GM18861 (cell line): ENCODE measurements around the gene NOXRED1.
"Not testable (repeated sequence)": the region's sequence is repeated elsewhere in the genome, so short reads cannot be mapped to it uniquely, and the experiment has no call there.

Experiments
- ATAC-seq: cut with Tn5 transposase; IDR thresholded peaks from one replicate; pipeline ENCODE4 v1.9.1; 2021; ENCODE audit not compliant: unreplicated experiment

Gene NOXRED1

DNA sequence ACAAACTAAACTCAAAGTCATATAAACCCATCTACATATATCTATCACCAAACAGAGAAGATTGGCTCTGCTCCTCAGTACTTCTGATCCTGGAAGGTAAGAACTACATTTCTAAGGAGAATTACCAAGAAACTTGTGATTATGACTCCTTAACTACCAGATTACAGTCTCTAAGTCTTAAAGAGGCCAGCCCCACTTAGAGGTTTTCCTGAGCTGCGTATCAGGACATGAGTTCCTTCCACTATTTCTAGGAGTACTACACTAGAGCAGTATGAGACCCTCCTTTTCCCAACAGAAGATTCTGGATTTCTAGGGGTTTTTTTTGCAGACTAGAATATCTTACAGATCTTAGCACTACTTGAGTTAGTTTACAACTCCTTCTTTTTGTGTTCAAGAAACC lies at the start of gene NOXRED1:
NOXRED1 (minus strand) TSS at position 101 of the 400 bp plus-strand sequence. CDS start 634 bp downstream, outside the sequence.
- ATAC-seq, result no peak

GRCh38 chr14:77470224-77470870 lies 47.0 kb upstream of the NOXRED1 start:
- no peak for ATAC-seq

DNA sequence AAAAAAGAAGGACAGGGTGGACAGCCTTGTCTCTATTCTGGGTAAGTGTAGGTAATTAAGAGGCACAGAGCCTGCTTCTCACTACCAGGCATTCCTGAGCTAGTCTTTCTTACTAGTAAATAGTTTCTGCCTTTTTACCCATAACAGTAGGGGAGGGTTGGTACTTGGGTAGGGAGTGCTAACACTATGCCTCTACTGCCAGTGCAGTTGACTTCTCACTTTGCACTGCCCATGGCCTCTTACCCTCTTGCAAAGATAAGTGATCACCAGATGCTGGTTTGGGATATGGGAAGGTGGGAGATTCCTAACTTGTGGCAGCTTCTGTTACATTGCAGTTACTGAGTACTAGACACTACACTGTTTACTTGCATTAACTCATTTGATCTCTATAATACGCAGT lies 46.2 kb upstream of the NOXRED1 start:
- no peak for ATAC-seq

DNA sequence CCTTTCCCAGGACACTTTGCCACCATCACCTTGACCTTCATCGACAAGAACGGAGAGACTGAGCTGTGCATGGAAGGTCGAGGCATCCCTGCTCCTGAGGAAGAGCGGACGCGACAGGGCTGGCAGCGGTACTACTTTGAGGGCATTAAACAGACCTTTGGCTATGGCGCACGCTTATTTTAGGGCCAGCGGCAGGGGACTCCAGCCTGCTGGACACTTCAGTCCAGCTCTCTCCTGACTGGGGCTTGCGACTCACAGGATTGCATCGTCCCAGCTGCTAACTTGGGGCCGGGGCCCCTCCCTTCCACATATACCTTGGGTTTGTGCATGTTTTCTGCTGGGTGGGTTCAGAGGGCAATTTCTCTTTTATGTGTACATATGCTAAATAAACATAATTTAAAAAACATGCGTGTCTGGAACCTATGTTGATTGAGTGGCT lies 45.8 kb upstream of the NOXRED1 start:
- no peak for ATAC-seq

GRCh38 chr14:77467801-77468200 lies 44.5 kb upstream of the NOXRED1 start:
- ATAC-seq, result no peak

DNA sequence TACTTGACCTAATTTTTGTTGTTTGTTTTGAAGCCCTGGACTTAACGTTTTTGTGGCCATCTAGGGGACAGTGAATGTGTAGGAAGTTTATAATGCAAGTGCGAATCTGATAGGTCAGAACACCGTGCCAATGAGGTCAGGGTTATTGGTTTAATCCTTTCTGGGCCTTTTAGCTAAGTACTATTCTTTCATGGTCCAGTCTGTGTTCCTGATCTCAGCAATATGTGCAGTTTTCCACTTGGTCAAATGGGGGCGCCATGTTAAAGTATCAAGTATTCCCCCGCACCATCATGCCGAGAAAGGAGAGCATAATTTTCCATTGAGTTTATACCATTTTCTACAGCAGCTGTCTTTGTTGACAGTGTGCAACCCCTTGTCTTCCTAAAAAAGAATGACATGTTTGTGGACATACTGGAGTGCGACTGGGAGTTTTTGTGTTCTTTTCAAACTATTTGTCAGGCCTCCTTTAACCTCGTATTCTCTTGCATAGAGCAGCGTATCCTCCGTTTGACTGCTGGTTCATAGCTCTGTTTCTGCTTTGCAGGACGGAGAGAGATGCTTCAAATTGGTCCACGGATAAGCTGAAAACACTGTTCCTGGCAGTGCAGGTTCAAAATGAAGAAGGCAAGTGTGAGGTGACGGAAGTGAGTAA lies 35.9 kb upstream of the NOXRED1 start:
- ATAC-seq, result no peak

- ATAC-seq, result peak; percentile 10
Observed at GRCh38 chr14:77458249-77458950, 35.1 kb upstream of the NOXRED1 start.

- ATAC-seq, result peak; percentile 85
Observed at GRCh38 chr14:77457522-77458248, 34.4 kb upstream of the NOXRED1 start, which contains the start of the genes AHSA1 and VIPAS39. AHSA1 (plus strand) TSS chr14:77458093; CDS start chr14:77458190, 97 bp downstream. VIPAS39 (minus strand) TSS chr14:77457601; CDS start chr14:77454102, 3,499 bp downstream.

- no peak for ATAC-seq
Observed at GRCh38 chr14:77457115-77457521, 33.8 kb upstream of the NOXRED1 start.

DNA sequence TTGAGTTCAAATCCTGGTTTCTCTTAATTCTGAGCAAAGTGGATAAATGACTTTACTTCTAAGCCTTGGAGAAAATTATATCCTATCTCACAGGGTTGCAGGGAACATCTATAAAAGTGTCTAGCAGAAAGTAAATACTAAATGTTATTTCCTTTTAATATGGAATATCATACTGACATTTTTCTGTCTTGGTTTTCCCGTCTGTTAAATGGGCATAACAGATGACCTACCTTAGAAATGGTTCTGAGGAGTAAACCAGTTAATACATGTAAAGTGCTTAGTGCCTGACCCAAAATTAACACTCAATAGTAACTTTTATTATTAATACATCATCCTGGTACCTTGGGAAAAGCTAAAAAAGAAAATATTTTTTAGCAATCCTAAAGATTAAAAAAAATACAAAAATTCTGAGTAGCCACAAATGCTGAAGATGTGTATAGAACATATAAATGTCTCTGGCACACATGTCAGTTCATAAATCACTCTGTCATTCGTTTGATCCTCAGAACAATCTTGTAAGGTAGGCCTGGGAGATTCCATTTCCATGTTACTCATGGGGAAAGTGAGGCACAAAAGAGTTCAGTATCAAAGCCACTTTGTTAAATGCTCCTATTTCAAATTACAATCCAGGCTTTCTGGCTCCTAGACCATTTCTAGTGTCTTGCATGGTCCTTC lies 32.8 kb upstream of the NOXRED1 start:
- ATAC-seq, result no peak

- no peak for ATAC-seq
Observed at GRCh38 chr14:77442196-77442595, 18.9 kb upstream of the NOXRED1 start.

DNA sequence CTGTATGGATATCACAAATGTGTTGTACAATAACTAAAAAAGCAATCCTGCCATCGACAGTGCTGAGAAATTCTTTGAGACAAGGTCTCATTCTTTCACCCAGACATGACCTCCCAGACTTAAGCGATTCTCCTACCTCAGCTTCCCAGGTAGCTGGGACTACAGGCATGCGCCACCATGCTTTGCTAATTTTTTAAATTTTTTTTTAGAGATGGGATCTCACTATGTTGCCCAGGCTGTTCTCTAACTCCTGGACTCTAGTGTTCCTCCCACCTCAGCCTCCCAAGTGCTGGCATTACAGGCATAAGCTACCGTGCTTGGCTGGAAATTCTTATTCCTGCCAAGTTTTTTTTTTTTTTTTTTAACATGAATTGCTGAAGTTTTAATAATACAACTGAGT lies 16.5 kb upstream of the NOXRED1 start:
- no peak for ATAC-seq

DNA sequence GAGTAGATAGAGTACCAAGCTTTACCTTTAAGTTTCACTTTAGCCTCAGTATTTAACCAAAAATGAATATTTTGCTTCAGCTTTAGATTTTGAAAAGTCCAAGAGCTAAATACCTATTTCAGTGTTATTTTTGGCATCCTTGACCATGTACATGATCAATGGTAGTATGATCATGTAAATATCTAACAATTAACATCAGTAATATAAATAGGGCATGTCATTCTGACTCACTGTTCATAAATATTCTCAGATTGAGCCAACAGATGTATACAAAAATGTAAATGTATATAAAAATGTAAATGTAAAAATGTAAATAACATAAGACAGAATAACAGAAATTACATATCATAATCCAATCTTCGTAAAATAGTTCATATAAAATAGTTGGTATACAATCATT lies 15.3 kb upstream of the NOXRED1 start:
- ATAC-seq, result no peak

- ATAC-seq, result no peak
Observed at GRCh38 chr14:77436042-77436441, 12.7 kb upstream of the NOXRED1 start.

GRCh38 chr14:77426396-77426795 lies 3.1 kb upstream of the NOXRED1 start:
- no peak for ATAC-seq

DNA sequence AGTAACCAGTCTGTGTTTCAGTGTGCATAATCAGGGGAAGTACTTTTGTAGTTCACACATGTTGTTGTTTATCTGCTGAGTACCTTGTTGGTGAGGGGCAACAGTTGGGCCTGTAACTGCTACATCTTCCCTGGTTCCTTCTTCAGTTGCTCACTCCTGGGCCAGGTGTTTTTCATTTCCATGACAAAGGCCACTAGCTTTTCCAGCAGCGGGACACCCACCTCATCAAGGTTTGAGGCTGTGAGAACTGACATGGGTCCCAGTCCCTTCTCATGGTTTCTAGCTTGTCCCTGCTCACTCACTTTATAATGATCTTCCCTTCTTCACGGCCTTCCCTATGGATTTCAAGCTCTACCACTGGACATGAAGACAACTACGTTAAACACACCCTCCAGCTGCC lies 1.5 kb upstream of the NOXRED1 start:
- no peak for ATAC-seq

DNA sequence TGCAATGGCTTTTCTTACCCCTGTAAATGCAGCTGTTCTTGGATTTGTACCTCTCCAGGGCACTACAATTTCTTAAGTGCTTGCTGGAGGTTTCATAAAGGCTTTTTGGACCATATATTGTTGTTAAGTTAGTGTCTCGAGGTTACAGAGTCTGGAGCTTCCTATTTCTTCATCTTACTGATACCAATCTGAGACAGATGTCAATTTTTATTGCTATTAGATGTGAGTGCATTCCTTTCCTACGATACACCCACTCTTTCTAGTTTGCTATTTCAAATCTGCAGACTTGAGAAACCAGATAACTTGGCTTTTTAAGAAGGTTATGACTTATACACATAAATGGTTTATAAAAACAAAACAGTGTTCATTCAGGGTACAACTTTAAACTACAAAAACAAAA lies 2.1 kb downstream of the NOXRED1 start:
- no peak for ATAC-seq

GRCh38 chr14:77416836-77417235 lies 6.5 kb downstream of the NOXRED1 start:
- ATAC-seq, result no peak

- not testable (repeated sequence) for ATAC-seq
Observed at GRCh38 chr14:77416098-77416497, 7.2 kb downstream of the NOXRED1 start.

GRCh38 chr14:77415403-77416030 lies 7.8 kb downstream of the NOXRED1 start:
- ATAC-seq, result not testable (repeated sequence)
